ENCODE results near the gene C1QL3.

The C1QL3 gene

DNA sequence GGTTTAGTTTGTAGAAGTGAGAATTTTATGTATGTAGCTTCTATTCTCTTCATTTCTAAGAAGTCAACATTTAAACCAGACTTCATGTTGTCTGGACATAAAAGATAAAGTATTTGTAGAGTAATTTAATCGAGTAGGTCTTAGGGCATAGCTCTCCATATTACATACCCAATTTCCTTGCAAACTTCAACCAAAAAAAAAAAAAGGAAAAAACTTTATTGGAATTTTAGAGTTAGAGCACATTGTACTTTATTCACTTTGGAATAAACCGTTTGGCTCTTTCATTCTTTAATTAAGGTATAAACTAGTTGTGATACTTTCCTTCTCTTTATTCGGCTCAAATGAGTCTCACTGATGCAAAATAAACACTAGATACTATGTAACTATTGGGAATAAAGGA lies 48.9 kb downstream of the C1QL3 start:
- FAIRE-seq (no peak), DNase-seq (ENCODE audit: insufficient read length, low spot score) (no peak)
- no peak for TF ChIP-seq SPI1 (IDR thresholded peaks at IDR 0.05; ENCODE audit: low read depth, low read length)
- no peak for TF ChIP-seq POLR2AphosphoS5 (IDR thresholded peaks at IDR 0.05; ENCODE audit: low read depth, low read length)
- TF ChIP-seq PAX5 (IDR thresholded peaks at IDR 0.05; ENCODE audit: insufficient read depth, low read length, severe bottlenecking), result no peak
- TF ChIP-seq POLR2A (IDR thresholded peaks at IDR 0.05; ENCODE audit: low read depth, low read length), result no peak
- no peak for TF ChIP-seq TAF1 (IDR thresholded peaks at IDR 0.05; ENCODE audit: low read depth, low read length)
- no peak for TF ChIP-seq POU2F2 (IDR thresholded peaks at IDR 0.05; ENCODE audit: low read depth, low read length)

DNA sequence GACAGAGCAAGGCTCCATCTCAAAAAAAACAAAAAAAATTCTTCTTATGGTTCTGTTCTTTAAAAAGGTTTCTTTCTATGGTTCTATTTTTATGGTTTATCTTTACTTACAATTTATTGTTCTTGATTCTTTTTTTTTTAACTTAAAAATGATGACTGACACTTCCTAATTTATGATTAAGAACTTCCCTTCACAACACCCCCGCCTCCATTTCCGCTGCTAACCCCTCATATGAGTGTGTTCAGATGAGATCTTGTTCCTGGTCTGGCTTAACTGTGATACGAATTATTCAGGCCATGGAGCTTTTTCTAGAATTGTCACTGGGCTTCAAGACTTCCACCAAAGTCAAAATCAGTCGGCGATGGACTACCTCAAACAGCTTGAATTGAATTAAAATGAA lies 50.9 kb downstream of the C1QL3 start:
- TF ChIP-seq POLR2A (IDR thresholded peaks at IDR 0.05; ENCODE audit: low read depth, low read length) (no peak), POU2F2 (IDR thresholded peaks at IDR 0.05; ENCODE audit: low read depth, low read length) (no peak), POLR2AphosphoS5 (IDR thresholded peaks at IDR 0.05; ENCODE audit: low read depth, low read length) (no peak), TAF1 (IDR thresholded peaks at IDR 0.05; ENCODE audit: low read depth, low read length) (no peak), PAX5 (IDR thresholded peaks at IDR 0.05; ENCODE audit: insufficient read depth, low read length, severe bottlenecking) (no peak), SPI1 (IDR thresholded peaks at IDR 0.05; ENCODE audit: low read depth, low read length) (no peak)
- no peak for DNase-seq (ENCODE audit: insufficient read length, low spot score)
- no peak for FAIRE-seq

- FAIRE-seq (no peak), DNase-seq (ENCODE audit: insufficient read length, low spot score) (no peak)
- TF ChIP-seq POLR2A (IDR thresholded peaks at IDR 0.05; ENCODE audit: low read depth, low read length) (no peak), TAF1 (IDR thresholded peaks at IDR 0.05; ENCODE audit: low read depth, low read length) (no peak), PAX5 (IDR thresholded peaks at IDR 0.05; ENCODE audit: insufficient read depth, low read length, severe bottlenecking) (no peak), SPI1 (IDR thresholded peaks at IDR 0.05; ENCODE audit: low read depth, low read length) (no peak), POU2F2 (IDR thresholded peaks at IDR 0.05; ENCODE audit: low read depth, low read length) (no peak), POLR2AphosphoS5 (IDR thresholded peaks at IDR 0.05; ENCODE audit: low read depth, low read length) (no peak)
Measured at GRCh38 chr10:16466001-16466400, 55.7 kb downstream of the C1QL3 start.

Measured in GM12891 (cell line).